Activated CD4-positive, alpha-beta memory T cell treated with anti-CD3 and anti-CD28 coated beads for 36 hours (primary cell): ENCODE results near the gene TOLLIP. TPM values are rescaled to one million over a fixed set of nuclear protein-coding genes. Genes with fewer than 3 reads are reported as not detected.

ENCODE experiments used
- CTCF ChIA-PET: fragments of 350-600 bp; sonication (Branson Sonifier 250); formaldehyde crosslinking; loops from one replicate; lab custom pipeline; 2021; ENCODE audit warnings: antibody characterized with exemption, inconsistent platforms; lab: Charles Lee
- POLR2A ChIA-PET: fragments of 350-600 bp; sonication (Branson Sonifier 250); formaldehyde crosslinking; loops from one replicate; lab custom pipeline; 2021; ENCODE audit warnings: antibody characterized with exemption; lab: Charles Lee
- DNase-seq: peaks from one replicate; pipeline ENCODE4 v3.0.0-alpha.2; 2020
- H3K27ac Mint-ChIP-seq: one replicate; pipeline ENCODE4 v1.8.0; 2021; ENCODE audit warnings: mixed read lengths
- H3K27me3 Mint-ChIP-seq: one replicate; pipeline ENCODE4 v1.8.0; 2021; ENCODE audit warnings: mixed read lengths
- H3K36me3 Mint-ChIP-seq: one replicate; pipeline ENCODE4 v1.8.0; 2021; ENCODE audit warnings: mixed read lengths
- H3K4me1 Mint-ChIP-seq: one replicate; pipeline ENCODE4 v1.8.0; 2021; ENCODE audit warnings: low read depth, mixed read lengths
- H3K4me3 Mint-ChIP-seq: one replicate; pipeline ENCODE4 v1.8.0; 2021; ENCODE audit warnings: mild to moderate bottlenecking, mixed read lengths
- H3K9me3 Mint-ChIP-seq: one replicate; pipeline ENCODE4 v1.8.0; 2021; ENCODE audit warnings: mixed read lengths
- intact Hi-C: fragments of 100-400 bp; cut with micrococcal nuclease; formaldehyde crosslinking; loops from one replicate; pipeline ENCODE4 v1.15.1; 2023
- microRNA-seq: library from miRNA; unstranded; fragments of <30 nt; microRNA quantifications from one replicate; pipeline ENCODE4 v1.2.0, GENCODE V29; 2022; ENCODE audit warnings: borderline number of aligned reads, borderline microRNAs expressed, borderline replicate concordance
- total RNA-seq, 2 experiments: library from RNA; stranded (reverse); gene quantifications; one replicate each; pipeline ENCODE4 v1.2.3, GENCODE V29; 2021

TOLLIP gene
- total RNA-seq, 2 experiments from 2014 or later = 30.0 to 32.1 TPM

- Mint-ChIP-seq H3K27me3 (peaks cover 6% of the 10 kb centered on the region), H3K4me1 (no peaks in the 10 kb centered on the region), H3K9me3 (no peaks in the 10 kb centered on the region), H3K27ac (no peak overlapping the region), H3K4me3 (no peak overlapping the region), H3K36me3 (no peaks in the 10 kb centered on the region)
- intact Hi-C loops = no loop called here
- POLR2A ChIA-PET = no interaction called here
- DNase-seq = no peak
- CTCF ChIA-PET = no interaction called here
Measured at GRCh38 chr11:1225386-1226225, 83.8 kb downstream of the TOLLIP start.

GRCh38 chr11:1224491-1225385, 84.7 kb downstream of the TOLLIP start:
- H3K27ac Mint-ChIP-seq = no peak overlapping the region
- DNase-seq = no peak

More at GRCh38 chr11:1224491-1225385, 84.7 kb downstream of the TOLLIP start:
- intact Hi-C loops = no loop called here
- H3K36me3 Mint-ChIP-seq = no peaks in the 10 kb centered on the region
- ChIA-PET CTCF (no interaction called here), POLR2A (no interaction called here)
- H3K4me3 Mint-ChIP-seq = no peak overlapping the region
- no peaks in the 10 kb centered on the region for H3K9me3 Mint-ChIP-seq
- peaks cover 6% of the 10 kb centered on the region for H3K27me3 Mint-ChIP-seq
- no peaks in the 10 kb centered on the region for H3K4me1 Mint-ChIP-seq

Small RNA genes within 50 kb of the gene (microRNA-seq; reads per million reads assigned to microRNA genes)
- not detected for gene MIR6744

Other genes starting within 250 kb of the TOLLIP start
- not detected for gene MUC2, start 234.8 kb downstream of the TOLLIP start, total RNA-seq
- not detected for gene MUC5AC, start 151.7 kb downstream of the TOLLIP start, total RNA-seq
- gene MUC5B, start 86.6 kb downstream of the TOLLIP start, total RNA-seq = not detected
- gene BRSK2, start 80.3 kb upstream of the TOLLIP start, total RNA-seq = under 1 TPM; 0.46 to 0.64 TPM
- 10 to 100 TPM; 15.9 to 17.9 TPM for gene MOB2, start 177.1 kb upstream of the TOLLIP start, total RNA-seq